NK-92 (cell line): Measurements from ENCODE around the gene ARHGAP15.

Experiments used
- DNase-seq: peaks from one replicate; lab custom pipeline; 2025; ENCODE audit not compliant: unreplicated experiment; lab: John Stamatoyannopoulos, UW

Gene ARHGAP15

GRCh38 chr2:143440411-143441012, 311.3 kb downstream of the ARHGAP15 start:
- no peak for DNase-seq

DNA sequence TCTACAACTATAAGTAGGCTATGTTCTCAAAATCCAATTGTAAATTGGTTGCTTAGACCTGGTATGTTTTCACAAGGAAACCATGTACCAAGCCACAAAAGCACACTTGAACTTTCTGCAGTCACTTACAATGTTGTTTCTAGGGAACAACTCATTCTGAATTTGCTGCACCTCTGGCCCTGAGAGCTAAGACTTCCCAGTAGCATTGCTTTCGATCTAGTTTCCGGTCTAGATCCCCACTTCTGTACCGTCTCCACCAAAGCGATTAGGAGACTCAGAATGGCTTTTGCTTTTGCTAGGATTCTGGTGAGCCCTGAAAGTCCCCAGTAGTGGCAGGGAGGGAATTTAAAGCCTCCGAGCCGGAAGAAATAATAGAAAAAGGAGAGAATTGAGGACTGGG, 313.0 kb downstream of the ARHGAP15 start:
- DNase-seq: no peak

DNA sequence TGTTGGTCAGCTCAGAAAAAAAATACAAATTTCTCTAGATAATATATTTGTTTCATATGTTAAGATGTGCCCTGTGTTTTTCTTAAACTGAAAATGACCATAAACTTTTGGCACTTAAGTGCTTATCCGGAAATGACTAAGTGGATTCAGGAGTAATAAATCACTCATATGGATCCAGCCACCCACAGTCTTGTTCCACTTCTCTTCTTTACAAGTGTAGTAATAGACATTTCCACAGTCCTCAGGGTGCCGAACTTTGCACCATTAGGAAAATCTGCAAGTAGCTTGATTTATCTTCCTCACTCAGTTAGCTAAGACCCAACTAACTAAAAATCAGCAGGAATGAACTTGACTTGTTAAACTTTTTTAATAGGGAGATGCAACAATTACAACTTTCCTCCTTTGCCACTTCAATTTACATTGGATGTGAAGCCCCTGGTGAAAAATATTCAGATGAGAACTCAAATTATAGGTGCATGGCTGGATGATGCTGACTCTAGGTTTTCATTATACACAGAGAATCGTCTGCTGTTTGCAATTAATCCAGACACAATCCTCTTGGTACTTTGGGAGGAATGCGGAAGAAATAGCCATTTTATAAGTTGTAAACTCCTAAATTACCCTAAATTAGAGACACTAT, 322.5 kb downstream of the ARHGAP15 start:
- no peak for DNase-seq

GRCh38 chr2:143452817-143453451, 323.7 kb downstream of the ARHGAP15 start:
- DNase-seq: no peak

- no peak for DNase-seq
These were observed 324.8 kb downstream of the ARHGAP15 start for GRCh38 chr2:143453981-143454511.

- no peak for DNase-seq
These were observed 326.1 kb downstream of the ARHGAP15 start for GRCh38 chr2:143455317-143455716.

- no peak for DNase-seq
These were observed 329.3 kb downstream of the ARHGAP15 start for GRCh38 chr2:143458258-143459190.

GRCh38 chr2:143460382-143460781, 331.2 kb downstream of the ARHGAP15 start:
- no peak for DNase-seq

GRCh38 chr2:143463719-143464118, 334.5 kb downstream of the ARHGAP15 start:
- no peak for DNase-seq

GRCh38 chr2:143466391-143466790, 337.2 kb downstream of the ARHGAP15 start:
- no peak for DNase-seq

- no peak for DNase-seq
These were observed 337.8 kb downstream of the ARHGAP15 start for GRCh38 chr2:143467011-143467410.

GRCh38 chr2:143468341-143468888, 339.2 kb downstream of the ARHGAP15 start:
- no peak for DNase-seq

- DNase-seq: no peak
These were observed 340.1 kb downstream of the ARHGAP15 start for GRCh38 chr2:143469323-143469722.

DNA sequence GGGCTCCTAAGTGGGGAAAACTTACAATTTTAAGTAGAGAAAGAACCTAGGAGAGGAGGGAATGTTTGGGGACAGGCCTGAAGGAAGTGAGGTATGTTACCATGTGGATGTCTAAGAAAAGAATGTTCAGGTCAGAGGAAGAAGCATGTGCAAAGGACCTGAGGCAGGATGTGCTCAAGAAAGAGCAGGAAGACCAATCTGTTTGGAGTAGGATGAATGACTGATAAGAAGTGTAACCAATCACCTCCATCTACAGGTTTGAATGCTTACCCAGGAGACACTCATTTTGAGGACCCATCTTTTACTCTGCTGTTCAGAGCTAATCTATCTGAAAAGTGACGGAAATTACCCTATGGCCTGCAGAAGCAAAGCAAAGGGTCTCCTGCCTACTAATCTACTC, 342.3 kb downstream of the ARHGAP15 start:
- DNase-seq: no peak

DNA sequence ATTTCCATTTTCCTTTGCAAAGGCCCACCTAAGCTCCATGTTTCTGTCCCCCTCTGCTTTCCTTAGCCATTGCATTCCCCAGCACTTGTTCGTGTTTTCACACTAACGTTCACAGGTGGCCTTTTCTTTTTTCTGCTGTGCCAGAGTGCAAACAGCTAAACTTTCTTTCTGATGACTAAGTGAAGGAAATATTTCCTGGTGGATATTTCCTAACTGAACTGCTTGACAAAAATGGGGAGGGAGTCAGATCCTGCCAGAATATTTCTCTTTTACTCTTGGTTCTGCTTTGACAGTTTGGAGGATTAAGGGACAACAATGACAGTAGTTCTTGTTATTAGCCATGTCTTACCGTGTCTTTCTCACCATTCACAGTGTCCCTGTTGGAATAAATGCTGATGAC, 344.0 kb downstream of the ARHGAP15 start:
- DNase-seq: no peak

DNA sequence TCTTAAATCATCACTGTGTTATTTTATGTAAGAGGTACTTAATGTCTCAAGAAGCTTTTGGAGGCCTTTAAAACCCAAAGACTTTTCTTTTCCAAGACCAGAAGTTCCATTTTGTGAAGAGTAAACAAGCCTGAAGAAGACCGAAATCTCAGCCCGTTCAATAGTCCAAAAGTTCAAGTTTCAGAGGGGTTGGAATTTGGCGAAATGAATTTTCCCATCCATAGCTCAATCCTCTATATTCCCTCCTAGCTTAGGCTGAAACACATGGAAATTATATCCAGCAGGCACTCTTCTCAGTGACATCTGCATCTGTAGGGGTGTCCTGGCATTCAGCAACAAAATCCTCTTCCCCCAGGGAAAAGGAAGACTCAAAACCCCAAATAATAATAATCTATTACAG, 344.6 kb downstream of the ARHGAP15 start:
- DNase-seq: no peak

DNA sequence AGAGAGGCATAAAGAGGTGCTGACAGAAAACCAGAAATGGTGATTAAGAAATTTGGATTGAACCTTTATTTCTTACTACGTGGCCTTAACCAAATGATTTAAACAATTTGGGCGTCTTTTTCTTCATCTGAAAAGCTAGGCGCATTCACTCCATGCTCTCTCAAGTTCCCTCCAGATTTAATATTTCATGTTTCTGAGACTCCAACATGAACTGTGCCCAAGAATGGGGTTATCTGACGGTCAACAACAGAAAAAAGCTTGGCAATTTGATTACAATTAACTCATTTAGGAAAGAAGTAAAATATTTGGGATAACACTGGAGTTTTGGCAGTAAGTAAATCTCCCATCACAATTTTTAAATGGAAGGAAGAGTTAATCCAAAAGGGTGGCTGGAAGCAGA, 345.4 kb downstream of the ARHGAP15 start:
- no peak for DNase-seq

- no peak for DNase-seq
These were observed 346.0 kb downstream of the ARHGAP15 start for GRCh38 chr2:143475041-143475776.

- DNase-seq: no peak
These were observed 347.3 kb downstream of the ARHGAP15 start for GRCh38 chr2:143476336-143477087.
